Neural progenitor cell (in vitro differentiated cells): ENCODE results near the gene IL27RA.
"Not testable (repeated sequence)": the region's sequence is repeated elsewhere in the genome, so short reads cannot be mapped to it uniquely, and the experiment has no call there.

Experiments
- EZH2 ChIP-seq: fragments of 200-600 bp; sonication (generic); IDR thresholded peaks from 2 replicates; pipeline ENCODE4 v1.6.1; 2017; ENCODE audit warnings: antibody characterized with exemption, mild to moderate bottlenecking, moderate library complexity
- TF ChIP-seq, protein P1 (sequence below): fragments of 200-600 bp; sonication (generic); IDR thresholded peaks from 2 replicates; pipeline ENCODE4 v1.5.1; 2017; ENCODE audit warnings: antibody characterized with exemption, mild to moderate bottlenecking

DNA sequence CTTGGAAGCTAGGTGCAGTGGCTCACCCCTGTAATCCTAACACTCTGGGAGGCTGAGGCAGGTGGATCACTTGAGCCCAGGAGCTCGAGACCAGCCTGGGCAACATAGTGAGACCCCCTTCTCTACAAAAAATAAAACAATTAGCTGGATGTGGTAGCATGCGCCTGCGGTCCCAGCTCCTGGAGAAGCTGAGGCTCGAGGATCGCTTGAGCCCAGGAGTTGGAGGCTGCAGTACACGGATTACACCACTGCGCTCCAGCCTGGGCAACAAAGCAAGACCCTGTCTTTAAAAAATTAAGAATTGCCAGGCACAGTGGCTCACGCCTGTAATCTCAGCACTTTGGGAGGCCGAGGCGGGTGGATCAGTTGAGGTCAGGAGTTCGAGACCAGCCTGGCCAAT, 19.4 kb downstream of the IL27RA start:
- TF ChIP-seq, protein P1, sequence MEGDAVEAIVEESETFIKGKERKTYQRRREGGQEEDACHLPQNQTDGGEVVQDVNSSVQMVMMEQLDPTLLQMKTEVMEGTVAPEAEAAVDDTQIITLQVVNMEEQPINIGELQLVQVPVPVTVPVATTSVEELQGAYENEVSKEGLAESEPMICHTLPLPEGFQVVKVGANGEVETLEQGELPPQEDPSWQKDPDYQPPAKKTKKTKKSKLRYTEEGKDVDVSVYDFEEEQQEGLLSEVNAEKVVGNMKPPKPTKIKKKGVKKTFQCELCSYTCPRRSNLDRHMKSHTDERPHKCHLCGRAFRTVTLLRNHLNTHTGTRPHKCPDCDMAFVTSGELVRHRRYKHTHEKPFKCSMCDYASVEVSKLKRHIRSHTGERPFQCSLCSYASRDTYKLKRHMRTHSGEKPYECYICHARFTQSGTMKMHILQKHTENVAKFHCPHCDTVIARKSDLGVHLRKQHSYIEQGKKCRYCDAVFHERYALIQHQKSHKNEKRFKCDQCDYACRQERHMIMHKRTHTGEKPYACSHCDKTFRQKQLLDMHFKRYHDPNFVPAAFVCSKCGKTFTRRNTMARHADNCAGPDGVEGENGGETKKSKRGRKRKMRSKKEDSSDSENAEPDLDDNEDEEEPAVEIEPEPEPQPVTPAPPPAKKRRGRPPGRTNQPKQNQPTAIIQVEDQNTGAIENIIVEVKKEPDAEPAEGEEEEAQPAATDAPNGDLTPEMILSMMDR = not testable (repeated sequence)
- TF ChIP-seq EZH2 = not testable (repeated sequence)
